Heart left ventricle (tissue), 16 donors: ENCODE results near the gene ADPRS. TPM values are rescaled to one million over a fixed set of nuclear protein-coding genes. Genes with fewer than 3 reads are reported as not detected.

Source experiments
- ATAC-seq, 4 donors: fragments of 200-7000 bp; cut with Tn5 transposase; one replicate each; pipeline ENCODE4 v1.9.1; 2020 to 2022; ENCODE audit warnings: moderate library complexity in 4 of 4, mild to moderate bottlenecking in 3 of 4, moderate number of reproducible peaks in 1 of 4
- DNase-seq, 5 donors: peaks; one replicate each; pipeline ENCODE4 v3.0.0-alpha.2; 2020
- H3K27ac ChIP-seq, 12 donors: fragments of 200-600 bp; sonication (generic) in 4 of 12; one replicate each; pipeline versions ENCODE4 v1.5.0 to v1.8.0; 2016 to 2022; ENCODE audit warnings: mild to moderate bottlenecking in 2 of 12
- H3K27me3 ChIP-seq, 9 donors: fragments of 200-600 bp; sonication (generic) in 2 of 9; one replicate each; pipeline versions ENCODE4 v1.5.1 to v1.8.0; 2016 to 2022; ENCODE audit warnings: mild to moderate bottlenecking in 3 of 9
- H3K36me3 ChIP-seq, 9 donors: fragments of 200-600 bp; sonication (generic) in 2 of 9; one replicate each; pipeline versions ENCODE4 v1.5.0 to v1.8.0; 2018 to 2022; ENCODE audit warnings: mild to moderate bottlenecking in 2 of 9
- H3K4me1 ChIP-seq, 12 donors: fragments of 200-600 bp; sonication (generic) in 4 of 12; one replicate each; pipeline versions ENCODE4 v1.5.0 to v1.8.0; 2016 to 2022; ENCODE audit warnings: mild to moderate bottlenecking in 3 of 12
- H3K4me3 ChIP-seq, 12 donors: fragments of 200-600 bp; sonication (generic) in 4 of 12; one replicate each; pipeline versions ENCODE4 v1.5.0 to v1.8.0; 2017 to 2022; ENCODE audit warnings: mild to moderate bottlenecking in 9 of 12, moderate library complexity in 4 of 12
- H3K9me3 ChIP-seq, 12 donors: fragments of 200-600 bp; sonication (generic) in 4 of 12; one replicate each; pipeline versions ENCODE4 v1.5.0 to v1.8.0; 2016 to 2022; ENCODE audit warnings: mild to moderate bottlenecking in 1 of 12
- CTCF ChIP-seq, 12 donors: fragments of 200-600 bp; sonication (generic) in 4 of 12; IDR thresholded peaks; one replicate each; pipeline versions ENCODE4 v1.5.0 to v1.8.0; 2018 to 2022; ENCODE audit warnings: antibody characterized with exemption in 12 of 12, mild to moderate bottlenecking in 5 of 12
- POLR2A ChIP-seq, 2 donors: fragments of 450-650 bp; IDR thresholded peaks; one replicate each; pipeline ENCODE4 v1.6.1; 2017; ENCODE audit warnings: antibody characterized with exemption in 2 of 2, mild to moderate bottlenecking in 2 of 2, moderate library complexity in 2 of 2
- WGBS, 4 donors: extraction: QIAGEN DNeasy Blood & Tissue Kit in 2 of 4; methylation state at CpG; one replicate each; pipeline versions ENCODE4 v1.1.5 to v1.1.7; 2013 to 2018; 5-methylcytosine and 5-hydroxymethylcytosine counted together
- intact Hi-C, 10 donors: fragments of 100-400 bp; cut with DNase I; formaldehyde crosslinking; loops; one replicate each; pipeline versions ENCODE4 v1.11.1 to v1.14.2; 2022
- polyA plus RNA-seq, 2 donors: library from polyadenylated mRNA; stranded (reverse); fragments of 200-250 nt; gene quantifications; one replicate each; pipeline ENCODE4 v1.2.3, GENCODE V29; 2013
- total RNA-seq, 9 donors: library from RNA; depleted of rRNA in 2 of 9; stranded (reverse); fragments of >200 nt in 2 of 9; fragmentation: NEBNext Ultra II Directional in 3 of 9; extraction: Animal tissue kit (Norgen Biotek cat#: 25700) in 3 of 9; gene quantifications; one replicate each; pipeline versions ENCODE4 v1.1.0 to v1.2.4, GENCODE V29; 2016 to 2023
- donor health status: ischemic (EF 13 %, LVEDD 7.1; RV severe dilation, severe dysfunction).
- donor health status: healthy with polysubstance abuse.
- donor health status: DM: no; HTN: yes; CAD: no.
- donor health status: DM: no; HTN: no; CAD: no.
- donor health status: ischemic (EF 25% LVEDD 6.9; RV normal size, moderate dysfunction).
- donor health status: ischemic (EF 25% LVEDD 5.7; RV mildly dilated, moderate dysfunction).
- donor health status: healthy.
- donor health status: DM: yes; HTN: yes; CAD: no.
- donor health status: ischemic (EF 35%, LVEDD 5.7; RV mildly dilated, moderate dysfunction).
- donor health status: nonischemic (EF 11% LVEDD 7.7; RV severe dilation, severe dysfunction).
- donor health status: DM: yes; HTN: yes; CAD: no.
- donor health status: PGD.
- donor health status: ischemic (EF 29% LVEDD 5.4; RV normal size, mild dysfunction).
- donor health status: nonischemic (EF 23%, LVEDD 6.1; RV moderate dilation, normal function).

The ADPRS gene
- total and polyA plus RNA-seq, 11 donors, result 11.3 to 49.0 (median 18.2) TPM

- no peak for TF ChIP-seq POLR2A (IDR thresholded peaks at IDR 0.05)
- no peak for TF ChIP-seq CTCF (IDR thresholded peaks at IDR 0.05)
- H3K27ac ChIP-seq, result peak overlapping the region in 1 of 12 donors; percentile 34
- 62 to 73% (median 70%) methylated on average over 5 of the region's 5 CpGs for WGBS, 4 donors
Measured at GRCh38 chr1:36115931-36116330, 27.2 kb downstream of the ADPRS start.

DNA sequence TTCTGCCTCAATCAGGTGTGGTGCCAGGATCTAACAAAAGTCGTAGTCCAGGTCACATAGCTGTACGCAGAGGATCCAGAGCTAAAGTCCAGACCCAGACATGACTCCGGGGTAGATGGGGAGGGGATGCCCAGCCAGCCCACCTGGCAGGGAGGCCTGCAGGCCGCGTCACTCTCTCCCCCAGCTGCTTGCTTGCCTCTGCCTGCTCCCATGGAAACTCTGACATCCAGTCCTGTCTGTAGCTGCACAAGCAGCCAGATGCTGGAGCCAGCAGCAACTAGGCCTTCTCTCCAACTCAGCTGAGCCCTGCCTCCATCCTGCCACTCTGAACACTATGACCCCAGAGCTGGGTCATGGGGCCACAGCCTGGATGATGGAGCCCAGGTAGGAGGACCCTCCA is 28.2 kb downstream of the ADPRS start:
- WGBS, 4 donors, result 88 to 92% (median 91%) methylated on average over 5 of the region's 5 CpGs
- H3K27ac ChIP-seq, result no peak overlapping the region

More at GRCh38 chr1:36115931-36116330, 27.2 kb downstream of the ADPRS start:
- H3K36me3 ChIP-seq, result no peaks in the 10 kb centered on the region
- no peak overlapping the region for H3K4me3 ChIP-seq
- no peaks in the 10 kb centered on the region for H3K9me3 ChIP-seq
- DNase-seq (no peak), ATAC-seq (peak in 3 of 4 donors; percentile 12 to 32 (median 29))
- no peaks in the 10 kb centered on the region for H3K27me3 ChIP-seq
- peaks cover 0 to 23% (median 0%) of the 10 kb centered on the region in 12 donors for H3K4me1 ChIP-seq
- intact Hi-C loops, result no loop called here

DNA sequence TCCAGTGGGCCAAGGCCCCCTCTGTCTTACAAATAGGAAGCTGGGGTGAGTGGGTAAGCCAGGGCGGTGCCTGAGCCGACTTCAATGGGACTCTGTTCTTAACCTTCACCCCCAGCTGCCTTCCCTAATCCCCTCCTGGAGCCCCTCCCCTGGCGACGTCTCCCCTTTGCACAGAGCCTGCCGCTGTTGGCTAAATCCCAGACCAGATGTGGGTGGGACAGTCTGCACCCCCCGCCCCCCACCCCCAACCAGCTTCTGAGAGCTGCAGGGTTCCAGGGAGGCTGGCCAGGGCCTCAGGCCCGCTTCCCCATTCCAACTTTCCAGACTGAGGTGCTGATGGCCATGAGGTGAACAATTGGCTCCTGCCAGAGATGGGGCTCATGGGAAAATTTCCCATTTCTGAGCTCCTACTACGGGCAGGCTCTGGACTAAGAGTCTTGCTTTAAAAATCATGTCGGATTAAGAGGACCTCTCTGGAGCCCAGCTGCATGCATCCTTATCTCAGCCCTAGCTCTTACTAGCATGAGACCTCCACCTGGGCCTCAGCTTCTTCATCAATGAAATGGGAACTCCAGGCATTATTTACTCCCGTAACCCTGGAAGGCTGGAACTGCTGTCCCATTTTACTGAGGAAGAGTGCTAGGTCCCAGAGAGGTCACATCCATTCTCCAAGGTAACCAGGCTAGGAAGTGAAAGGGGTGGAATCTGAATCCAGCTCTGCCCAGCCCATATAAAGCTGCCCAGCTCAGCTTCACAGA is 29.9 kb downstream of the ADPRS start:
- Histone ChIP-seq H3K27me3 (no peaks in the 10 kb centered on the region), H3K27ac (no peak overlapping the region), H3K9me3 (no peaks in the 10 kb centered on the region), H3K36me3 (no peaks in the 10 kb centered on the region), H3K4me1 (peaks cover 0 to 33% (median 0%) of the 10 kb centered on the region in 12 donors), H3K4me3 (no peak overlapping the region)
- WGBS, 4 donors, result 67 to 78% (median 73%) methylated on average over 7 to 10 of the region's 10 CpGs
- DNase-seq (no peak), ATAC-seq (no peak)
- TF ChIP-seq POLR2A (IDR thresholded peaks at IDR 0.05) (no peak), CTCF (IDR thresholded peaks at IDR 0.05) (no peak)
- intact Hi-C loops, result no loop called here

More for the DNA sequence above, 28.2 kb downstream of the ADPRS start:
- no peaks in the 10 kb centered on the region for H3K36me3 ChIP-seq
- intact Hi-C loops, result no loop called here
- TF ChIP-seq POLR2A (IDR thresholded peaks at IDR 0.05) (no peak), CTCF (IDR thresholded peaks at IDR 0.05) (no peak)
- H3K9me3 ChIP-seq, result no peaks in the 10 kb centered on the region
- DNase-seq (no peak), ATAC-seq (no peak)
- H3K4me1 ChIP-seq, result peaks cover 0 to 23% (median 0%) of the 10 kb centered on the region in 12 donors
- no peak overlapping the region for H3K4me3 ChIP-seq
- H3K27me3 ChIP-seq, result no peaks in the 10 kb centered on the region

DNA sequence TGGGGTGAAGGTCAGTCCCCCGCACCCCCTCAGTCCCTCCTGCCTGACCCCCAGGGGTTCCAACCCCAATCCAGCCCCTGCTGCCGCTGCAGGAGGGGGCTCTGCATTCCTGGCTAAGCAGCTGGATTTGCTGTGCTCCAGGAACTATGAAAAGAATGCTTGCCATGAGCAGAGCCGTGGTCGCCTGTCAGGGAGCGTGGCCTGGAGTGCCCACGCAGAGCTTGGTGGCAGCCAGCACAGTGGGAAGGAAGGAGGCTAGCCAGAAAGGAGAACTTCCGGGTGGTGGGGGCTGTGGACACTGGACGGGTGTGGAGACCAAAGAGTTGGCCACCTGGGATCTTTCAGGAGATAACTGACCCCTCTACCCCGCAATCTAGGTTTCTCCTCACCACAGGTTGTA is 30.8 kb downstream of the ADPRS start:
- 47 to 55% (median 51%) methylated on average over 9 of the region's 9 CpGs for WGBS, 4 donors
- Histone ChIP-seq H3K4me1 (peaks cover 0 to 41% (median 0%) of the 10 kb centered on the region in 12 donors), H3K9me3 (no peaks in the 10 kb centered on the region), H3K27ac (no peak overlapping the region), H3K4me3 (no peak overlapping the region), H3K27me3 (peaks cover 0 to 8% (median 0%) of the 10 kb centered on the region in 9 donors), H3K36me3 (no peaks in the 10 kb centered on the region)
- TF ChIP-seq CTCF (IDR thresholded peaks at IDR 0.05), result no peak
- TF ChIP-seq POLR2A (IDR thresholded peaks at IDR 0.05), result no peak
- no peak for ATAC-seq
- intact Hi-C loops, result no loop called here
- DNase-seq, result no peak
